Left renal cortex interstitium (tissue), 4 donors: ENCODE measurements around the gene GHDC. TPM values are rescaled to one million over a fixed set of nuclear protein-coding genes. Genes with fewer than 3 reads are reported as not detected.

Experiments
- DNase-seq, 4 donors: peaks; one replicate each; pipeline ENCODE4 v3.0.0-alpha.2; 2013; ENCODE audit warnings: low read depth in 4 of 4, low spot score in 2 of 4, missing footprints in 1 of 4
- polyA plus RNA-seq, 4 donors: library from polyadenylated mRNA; unstranded; fragments of 120-200 nt; gene quantifications; one replicate each; pipeline ENCODE4 v1.2.1, GENCODE V29; 2013; ENCODE audit not compliant: insufficient read length in 4 of 4

Gene GHDC
- polyA plus RNA-seq, 4 donors: 11.2 to 22.9 (median 19.7) TPM

GRCh38 chr17:42184713-42185620 is 9.3 kb downstream of the GHDC start, which contains the start of gene HCRT:
TSS of gene HCRT (minus strand) at chr17:42185452. CDS start at chr17:42185365, 87 bp downstream.
- DNase-seq: no peak

DNA sequence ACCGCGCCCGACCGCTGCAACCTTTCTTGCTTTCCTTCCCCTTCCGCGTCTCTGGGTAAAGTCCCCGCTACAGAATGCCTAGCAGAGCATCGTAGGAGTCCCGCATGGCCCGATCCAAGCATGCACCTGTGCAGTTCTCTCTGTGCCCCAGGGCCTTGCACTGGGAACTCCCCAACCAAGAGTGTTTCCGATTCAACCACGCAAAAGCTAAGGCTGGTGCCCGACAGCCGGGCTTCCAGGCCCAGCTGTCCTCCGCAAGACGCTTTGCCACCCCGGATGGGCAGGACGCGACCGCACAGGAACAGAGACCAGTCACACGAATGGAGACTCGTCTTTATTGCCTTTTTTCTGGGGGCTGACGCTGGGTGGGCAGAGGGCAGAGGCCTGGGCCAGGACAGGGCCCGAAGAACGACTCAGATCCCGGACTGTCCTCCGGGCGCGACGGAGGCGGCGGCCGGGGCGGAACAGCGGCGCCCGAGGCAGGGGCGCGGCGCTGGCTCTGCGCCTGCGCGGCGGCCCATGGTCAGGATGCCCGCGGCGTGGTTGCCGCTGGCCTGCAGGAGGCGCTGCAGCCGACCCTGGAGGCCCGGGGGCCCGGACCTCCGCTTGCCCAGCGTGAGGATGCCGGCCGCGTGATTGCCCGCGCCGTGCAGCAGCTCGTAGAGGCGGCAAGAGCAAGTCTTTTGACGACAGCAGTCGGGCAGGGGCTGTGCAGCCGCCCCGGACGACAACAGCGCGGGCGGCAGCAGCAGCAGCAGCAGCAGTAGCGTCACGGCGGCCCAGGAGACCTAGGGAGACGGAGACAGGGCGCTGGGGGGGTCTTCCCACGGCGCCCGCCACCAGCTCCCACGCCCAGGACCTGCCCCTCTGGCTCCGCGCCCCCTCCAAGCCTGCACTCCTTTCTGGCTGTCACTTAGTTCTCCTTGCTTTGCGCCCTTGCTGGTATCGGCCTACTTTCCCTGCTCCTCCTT is 10.3 kb downstream of the GHDC start:
- peak in 2 of 4 donors; percentile 42 to 62 for DNase-seq

- DNase-seq: no peak
Observed at GRCh38 chr17:42182927-42183734, 11.2 kb downstream of the GHDC start.

DNA sequence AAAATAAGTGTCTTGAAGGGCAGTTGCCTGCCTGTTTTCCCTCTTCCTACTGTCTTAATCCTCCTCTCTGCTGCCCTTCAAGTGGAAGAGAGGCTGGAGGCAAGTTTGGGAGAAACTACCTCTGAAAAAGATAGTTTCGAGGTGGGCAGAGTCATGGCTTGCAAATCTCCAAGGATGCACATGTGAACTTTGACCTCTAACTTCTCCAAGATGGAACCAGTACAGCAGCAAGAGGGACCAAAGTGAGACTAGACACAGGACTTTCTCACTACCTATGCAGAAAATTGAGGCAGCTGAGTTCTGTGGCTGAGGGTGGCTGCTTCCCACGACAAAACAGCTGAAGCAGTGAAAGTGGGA is 12.5 kb downstream of the GHDC start:
- no peak for DNase-seq

DNA sequence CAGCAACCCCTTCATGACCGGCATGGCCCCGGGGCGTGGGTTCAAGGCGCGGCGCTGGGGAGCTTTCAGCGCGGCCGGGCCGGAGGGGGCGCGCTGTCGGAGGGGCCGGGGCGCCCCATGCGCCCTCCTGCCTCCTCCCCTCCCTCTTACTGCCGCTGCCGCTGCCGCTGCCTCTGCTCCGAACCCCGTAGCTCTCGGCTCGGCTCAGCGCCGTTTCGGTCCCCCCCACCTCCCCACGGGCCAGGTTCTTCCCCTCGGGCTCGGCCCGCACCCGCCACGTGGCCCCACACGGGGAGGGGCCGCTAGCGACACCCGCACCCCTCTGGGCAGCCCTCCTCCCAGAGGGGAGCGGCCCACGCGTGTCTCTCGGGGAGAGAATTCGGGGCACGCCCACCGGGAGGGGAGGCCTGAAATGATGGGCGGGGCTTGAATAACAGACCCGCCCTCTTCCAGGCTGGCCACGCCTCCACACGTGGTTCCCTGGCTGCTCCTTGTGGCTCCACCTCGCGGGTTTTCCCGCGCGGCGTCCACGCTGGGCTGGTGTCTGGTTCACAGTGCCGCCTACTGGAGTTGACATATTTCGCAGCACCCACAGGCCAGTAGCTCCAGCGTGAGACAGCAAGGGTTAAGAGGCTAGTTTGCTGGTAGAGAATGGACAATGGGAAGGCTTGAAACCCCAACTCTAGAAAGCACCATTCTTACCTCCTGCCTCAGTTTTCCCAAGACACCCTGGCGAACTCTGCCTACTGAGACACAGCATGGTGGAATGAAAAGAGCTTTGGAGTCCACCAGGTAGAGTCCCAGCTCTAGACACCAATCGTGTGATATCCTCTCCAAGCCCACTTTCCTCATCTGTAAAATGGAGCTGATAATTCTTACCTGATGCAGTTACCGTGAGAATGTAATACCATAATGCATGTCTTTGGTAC is 13.1 kb downstream of the GHDC start, which contains the start of gene KCNH4:
TSS of gene KCNH4 (minus strand) at position 221 of the 929 bp plus-strand sequence. CDS start at position 24, 197 bp downstream.
- DNase-seq: no peak

- DNase-seq: no peak
Observed at GRCh38 chr17:42180411-42180921, 13.8 kb downstream of the GHDC start.

GRCh38 chr17:42179911-42180410 is 14.3 kb downstream of the GHDC start:
- peak in 1 of 4 donors; percentile 62 for DNase-seq

- DNase-seq: no peak
Observed at GRCh38 chr17:42179335-42179734, 15.0 kb downstream of the GHDC start.

GRCh38 chr17:42178817-42179216 is 15.5 kb downstream of the GHDC start:
- no peak for DNase-seq

- DNase-seq: no peak
Observed at GRCh38 chr17:42177684-42178083, 16.6 kb downstream of the GHDC start.

GRCh38 chr17:42174126-42174783 is 20.0 kb downstream of the GHDC start:
- no peak for DNase-seq

DNA sequence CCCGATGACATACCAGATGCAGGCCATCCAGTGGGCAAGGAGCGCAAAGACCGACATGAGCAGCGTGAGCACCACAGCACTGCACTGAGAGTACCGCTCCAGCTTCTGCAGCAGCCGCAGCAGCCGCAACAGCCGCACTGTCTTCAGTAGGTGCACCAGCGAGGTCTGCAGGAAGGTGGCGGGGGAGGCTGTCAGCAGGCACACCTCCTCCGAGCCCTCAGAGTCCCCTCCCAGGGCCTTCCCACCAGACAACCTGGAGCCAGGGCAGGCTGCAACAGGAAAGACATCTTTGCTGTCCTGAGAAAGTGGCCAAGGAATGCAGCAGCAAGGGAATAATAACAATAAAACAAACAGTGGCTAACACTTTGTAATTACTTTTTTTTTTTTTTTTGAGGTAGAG is 22.5 kb downstream of the GHDC start:
- DNase-seq: no peak

GRCh38 chr17:42169351-42169750 is 24.9 kb downstream of the GHDC start:
- no peak for DNase-seq

- no peak for DNase-seq
Observed at GRCh38 chr17:42167807-42168206, 26.5 kb downstream of the GHDC start.

- DNase-seq: no peak
Observed at GRCh38 chr17:42166196-42166763, 28.0 kb downstream of the GHDC start.

DNA sequence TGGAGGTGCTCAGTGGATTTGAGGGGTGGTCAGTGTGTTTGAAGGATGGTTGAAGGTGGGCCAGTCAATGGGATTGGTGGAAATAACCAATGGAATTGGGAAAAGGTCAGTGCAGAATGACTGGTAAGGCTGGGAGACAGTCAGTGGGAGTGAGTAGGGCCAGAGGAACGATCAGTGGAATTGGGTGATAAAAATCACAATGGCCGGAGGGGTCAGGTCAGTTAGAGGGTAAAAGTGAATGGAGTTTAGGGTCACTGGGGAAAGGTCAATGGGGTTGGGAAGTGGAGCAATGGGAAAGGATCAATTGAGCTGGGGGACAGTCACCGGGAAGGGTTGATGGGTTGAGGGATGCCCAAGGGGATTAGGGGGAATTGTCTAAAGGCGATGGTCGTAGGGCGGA is 28.5 kb downstream of the GHDC start:
- DNase-seq: no peak

GRCh38 chr17:42163696-42164407 is 30.4 kb downstream of the GHDC start:
- DNase-seq: no peak
